ENCODE data around the gene KIF1B. TPM values are rescaled to one million over a fixed set of nuclear protein-coding genes. Genes with fewer than 3 reads are reported as not detected.

The KIF1B gene
- total RNA-seq, 1 donor from 2014 or later, result 49.4 TPM

- Mint-ChIP-seq H3K9me3 (ENCODE audit: low read depth) (no peaks in the 10 kb centered on the region), H3K4me1 (ENCODE audit: low read depth) (no peaks in the 10 kb centered on the region), H3K4me3 (ENCODE audit: unreplicated experiment) (no peak overlapping the region), H3K27me3 (ENCODE audit: low read depth) (no peaks in the 10 kb centered on the region), H3K36me3 (ENCODE audit: low read depth) (peaks cover 36% of the 10 kb centered on the region), H3K27ac (ENCODE audit: unreplicated experiment) (no peak overlapping the region)
- TF ChIP-seq, protein P1, sequence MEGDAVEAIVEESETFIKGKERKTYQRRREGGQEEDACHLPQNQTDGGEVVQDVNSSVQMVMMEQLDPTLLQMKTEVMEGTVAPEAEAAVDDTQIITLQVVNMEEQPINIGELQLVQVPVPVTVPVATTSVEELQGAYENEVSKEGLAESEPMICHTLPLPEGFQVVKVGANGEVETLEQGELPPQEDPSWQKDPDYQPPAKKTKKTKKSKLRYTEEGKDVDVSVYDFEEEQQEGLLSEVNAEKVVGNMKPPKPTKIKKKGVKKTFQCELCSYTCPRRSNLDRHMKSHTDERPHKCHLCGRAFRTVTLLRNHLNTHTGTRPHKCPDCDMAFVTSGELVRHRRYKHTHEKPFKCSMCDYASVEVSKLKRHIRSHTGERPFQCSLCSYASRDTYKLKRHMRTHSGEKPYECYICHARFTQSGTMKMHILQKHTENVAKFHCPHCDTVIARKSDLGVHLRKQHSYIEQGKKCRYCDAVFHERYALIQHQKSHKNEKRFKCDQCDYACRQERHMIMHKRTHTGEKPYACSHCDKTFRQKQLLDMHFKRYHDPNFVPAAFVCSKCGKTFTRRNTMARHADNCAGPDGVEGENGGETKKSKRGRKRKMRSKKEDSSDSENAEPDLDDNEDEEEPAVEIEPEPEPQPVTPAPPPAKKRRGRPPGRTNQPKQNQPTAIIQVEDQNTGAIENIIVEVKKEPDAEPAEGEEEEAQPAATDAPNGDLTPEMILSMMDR (IDR thresholded peaks at IDR 0.05), result no peak
- no peak for DNase-seq (ENCODE audit: low spot score)
Observed at GRCh38 chr1:10170239-10170574, 40.2 kb upstream of the KIF1B start.

GRCh38 chr1:10171105-10171767 is 39.1 kb upstream of the KIF1B start:
- no peaks in the 10 kb centered on the region for H3K4me1 Mint-ChIP-seq (ENCODE audit: low read depth)
- peaks cover 6% of the 10 kb centered on the region for H3K9me3 Mint-ChIP-seq (ENCODE audit: low read depth)

GRCh38 chr1:10171995-10172669 is 38.2 kb upstream of the KIF1B start:
- H3K4me1 Mint-ChIP-seq (ENCODE audit: low read depth), result no peaks in the 10 kb centered on the region
- peaks cover 40% of the 10 kb centered on the region for H3K36me3 Mint-ChIP-seq (ENCODE audit: low read depth)
- H3K4me3 Mint-ChIP-seq (ENCODE audit: unreplicated experiment), result no peak overlapping the region
- peaks cover 6% of the 10 kb centered on the region for H3K9me3 Mint-ChIP-seq (ENCODE audit: low read depth)
- TF ChIP-seq, protein P1 (IDR thresholded peaks at IDR 0.05), result no peak
- no peak overlapping the region for H3K27ac Mint-ChIP-seq (ENCODE audit: unreplicated experiment)
- no peaks in the 10 kb centered on the region for H3K27me3 Mint-ChIP-seq (ENCODE audit: low read depth)
- DNase-seq (ENCODE audit: low spot score), result no peak

More at GRCh38 chr1:10171105-10171767, 39.1 kb upstream of the KIF1B start:
- peaks cover 37% of the 10 kb centered on the region for H3K36me3 Mint-ChIP-seq (ENCODE audit: low read depth)
- TF ChIP-seq, protein P1 (IDR thresholded peaks at IDR 0.05), result no peak
- no peak for DNase-seq (ENCODE audit: low spot score)
- H3K4me3 Mint-ChIP-seq (ENCODE audit: unreplicated experiment), result no peak overlapping the region
- no peak overlapping the region for H3K27ac Mint-ChIP-seq (ENCODE audit: unreplicated experiment)
- no peaks in the 10 kb centered on the region for H3K27me3 Mint-ChIP-seq (ENCODE audit: low read depth)

GRCh38 chr1:10173582-10173981 is 36.8 kb upstream of the KIF1B start:
- H3K9me3 Mint-ChIP-seq (ENCODE audit: low read depth), result peaks cover 6% of the 10 kb centered on the region
- H3K36me3 Mint-ChIP-seq (ENCODE audit: low read depth), result peaks cover 36% of the 10 kb centered on the region
- DNase-seq (ENCODE audit: low spot score), result no peak
- peaks cover 2% of the 10 kb centered on the region for H3K4me1 Mint-ChIP-seq (ENCODE audit: low read depth)
- H3K27ac Mint-ChIP-seq (ENCODE audit: unreplicated experiment), result no peak overlapping the region
- no peak overlapping the region for H3K4me3 Mint-ChIP-seq (ENCODE audit: unreplicated experiment)
- no peaks in the 10 kb centered on the region for H3K27me3 Mint-ChIP-seq (ENCODE audit: low read depth)
- TF ChIP-seq, protein P1 (IDR thresholded peaks at IDR 0.05), result no peak

DNA sequence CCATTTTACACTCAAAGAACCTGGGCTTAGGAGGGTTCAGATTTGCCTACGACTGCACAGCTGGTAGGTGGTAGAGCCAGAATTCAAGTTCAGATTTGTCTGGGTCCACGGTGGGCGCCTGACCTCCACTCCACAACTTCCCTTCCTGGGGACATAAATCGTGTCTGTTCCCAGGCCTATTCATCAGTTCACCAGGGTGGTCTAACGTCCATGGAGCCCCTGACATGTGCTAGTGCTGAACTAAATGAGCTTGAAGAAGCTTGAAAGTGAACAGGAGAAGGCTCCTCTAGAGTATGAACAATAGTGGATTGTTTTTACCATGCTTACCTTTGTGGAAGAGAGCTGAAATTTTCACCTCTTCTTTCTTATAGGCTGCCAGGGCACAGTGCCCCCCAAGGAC is 32.5 kb upstream of the KIF1B start:
- TF ChIP-seq, protein P1 (IDR thresholded peaks at IDR 0.05), result no peak
- no peaks in the 10 kb centered on the region for H3K27me3 Mint-ChIP-seq (ENCODE audit: low read depth)
- no peak overlapping the region for H3K4me3 Mint-ChIP-seq (ENCODE audit: unreplicated experiment)
- peaks cover 5% of the 10 kb centered on the region for H3K4me1 Mint-ChIP-seq (ENCODE audit: low read depth)
- DNase-seq (ENCODE audit: low spot score), result no peak
- no peak overlapping the region for H3K27ac Mint-ChIP-seq (ENCODE audit: unreplicated experiment)
- H3K36me3 Mint-ChIP-seq (ENCODE audit: low read depth), result peaks cover 37% of the 10 kb centered on the region
- H3K9me3 Mint-ChIP-seq (ENCODE audit: low read depth), result peaks cover 6% of the 10 kb centered on the region

All from chondrocyte (in vitro differentiated cells).